ENCODE results near the gene PRKAG3.

The PRKAG3 gene

DNA sequence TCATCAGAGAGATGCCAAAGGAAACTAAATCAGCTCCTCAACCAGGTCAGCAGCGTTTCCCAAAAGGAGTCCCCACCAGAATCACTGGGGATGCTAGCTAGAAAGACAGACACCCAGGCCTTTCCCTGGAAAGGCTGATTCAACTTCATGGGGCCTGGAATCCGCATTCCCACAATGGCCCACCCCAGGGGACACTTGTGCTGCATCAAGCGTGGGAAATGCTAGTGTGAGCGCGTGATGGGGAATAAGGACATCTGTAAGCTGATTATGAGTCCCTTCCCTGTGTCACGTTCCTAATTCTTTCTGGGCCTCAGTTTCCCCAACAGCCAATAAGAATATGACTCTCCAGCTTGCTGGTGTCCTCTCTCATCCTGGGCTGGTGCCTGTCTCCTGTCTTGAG lies 46.9 kb upstream of the PRKAG3 start:
- TF ChIP-seq SIN3A (IDR thresholded peaks at IDR 0.05; ENCODE audit: borderline replicate concordance, insufficient read depth, low read length): no peak
- no peak for TF ChIP-seq FOXP2 (optimal IDR thresholded peaks at IDR 0.05; ENCODE audit: borderline replicate concordance, extremely low read depth, extremely low read length, insufficient read depth)
- TF ChIP-seq POLR2AphosphoS5 (IDR thresholded peaks at IDR 0.05; ENCODE audit: low read depth, low read length): no peak
- TF ChIP-seq, protein P1, sequence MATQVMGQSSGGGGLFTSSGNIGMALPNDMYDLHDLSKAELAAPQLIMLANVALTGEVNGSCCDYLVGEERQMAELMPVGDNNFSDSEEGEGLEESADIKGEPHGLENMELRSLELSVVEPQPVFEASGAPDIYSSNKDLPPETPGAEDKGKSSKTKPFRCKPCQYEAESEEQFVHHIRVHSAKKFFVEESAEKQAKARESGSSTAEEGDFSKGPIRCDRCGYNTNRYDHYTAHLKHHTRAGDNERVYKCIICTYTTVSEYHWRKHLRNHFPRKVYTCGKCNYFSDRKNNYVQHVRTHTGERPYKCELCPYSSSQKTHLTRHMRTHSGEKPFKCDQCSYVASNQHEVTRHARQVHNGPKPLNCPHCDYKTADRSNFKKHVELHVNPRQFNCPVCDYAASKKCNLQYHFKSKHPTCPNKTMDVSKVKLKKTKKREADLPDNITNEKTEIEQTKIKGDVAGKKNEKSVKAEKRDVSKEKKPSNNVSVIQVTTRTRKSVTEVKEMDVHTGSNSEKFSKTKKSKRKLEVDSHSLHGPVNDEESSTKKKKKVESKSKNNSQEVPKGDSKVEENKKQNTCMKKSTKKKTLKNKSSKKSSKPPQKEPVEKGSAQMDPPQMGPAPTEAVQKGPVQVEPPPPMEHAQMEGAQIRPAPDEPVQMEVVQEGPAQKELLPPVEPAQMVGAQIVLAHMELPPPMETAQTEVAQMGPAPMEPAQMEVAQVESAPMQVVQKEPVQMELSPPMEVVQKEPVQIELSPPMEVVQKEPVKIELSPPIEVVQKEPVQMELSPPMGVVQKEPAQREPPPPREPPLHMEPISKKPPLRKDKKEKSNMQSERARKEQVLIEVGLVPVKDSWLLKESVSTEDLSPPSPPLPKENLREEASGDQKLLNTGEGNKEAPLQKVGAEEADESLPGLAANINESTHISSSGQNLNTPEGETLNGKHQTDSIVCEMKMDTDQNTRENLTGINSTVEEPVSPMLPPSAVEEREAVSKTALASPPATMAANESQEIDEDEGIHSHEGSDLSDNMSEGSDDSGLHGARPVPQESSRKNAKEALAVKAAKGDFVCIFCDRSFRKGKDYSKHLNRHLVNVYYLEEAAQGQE (IDR thresholded peaks at IDR 0.05; ENCODE audit: insufficient read depth in 1 of 2, low read depth in 2 of 2, low read length in 2 of 2): no peak
- TF ChIP-seq TAF1 (IDR thresholded peaks at IDR 0.05; ENCODE audit: borderline replicate concordance, insufficient read depth, low read length): no peak

DNA sequence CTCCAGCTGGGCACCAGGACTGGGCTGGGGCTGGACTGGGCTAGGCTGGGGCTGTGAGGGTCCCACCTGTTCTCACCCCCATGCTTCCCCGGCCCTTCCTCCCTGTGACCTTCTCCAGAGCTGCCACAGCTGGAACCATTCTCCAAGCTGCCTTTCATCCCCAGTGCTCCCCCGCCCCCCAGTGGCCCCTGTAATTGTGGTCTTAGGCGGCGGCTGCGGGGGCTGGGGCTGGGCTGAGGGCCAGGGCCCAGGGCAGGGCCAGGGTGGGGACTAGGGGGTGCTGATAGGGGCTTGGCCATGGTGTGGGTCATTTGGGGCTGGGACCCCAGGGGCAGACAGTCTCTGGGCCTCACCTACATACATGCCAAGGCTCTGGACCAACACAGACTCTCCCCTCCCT lies 46.3 kb upstream of the PRKAG3 start:
- no peak for TF ChIP-seq FOXP2 (optimal IDR thresholded peaks at IDR 0.05; ENCODE audit: borderline replicate concordance, extremely low read depth, extremely low read length, insufficient read depth)
- TF ChIP-seq POLR2AphosphoS5 (IDR thresholded peaks at IDR 0.05; ENCODE audit: low read depth, low read length): no peak
- no peak for TF ChIP-seq TAF1 (IDR thresholded peaks at IDR 0.05; ENCODE audit: borderline replicate concordance, insufficient read depth, low read length)
- TF ChIP-seq SIN3A (IDR thresholded peaks at IDR 0.05; ENCODE audit: borderline replicate concordance, insufficient read depth, low read length): no peak
- TF ChIP-seq, protein P1 (IDR thresholded peaks at IDR 0.05; ENCODE audit: insufficient read depth in 1 of 2, low read depth in 2 of 2, low read length in 2 of 2): no peak

DNA sequence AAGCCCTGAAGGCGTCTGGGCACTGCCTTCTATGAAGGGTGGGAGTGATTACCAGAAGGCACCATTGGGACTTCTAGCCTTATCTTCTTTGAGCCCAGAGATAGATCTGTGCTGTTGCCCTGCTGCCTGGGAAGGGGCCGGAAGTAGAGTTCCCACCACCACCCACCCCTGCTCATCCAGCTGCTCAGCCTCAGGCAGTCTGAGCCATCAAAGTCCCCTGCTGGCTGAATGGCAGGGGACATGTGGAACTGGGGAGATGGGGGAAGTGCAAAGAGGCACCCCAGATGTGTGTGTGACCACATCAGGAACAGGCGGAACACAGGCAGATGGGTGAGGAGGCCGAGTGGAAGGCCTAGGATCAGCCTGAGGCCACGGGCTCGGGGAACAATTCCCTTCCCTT lies 45.7 kb upstream of the PRKAG3 start:
- TF ChIP-seq FOXP2 (optimal IDR thresholded peaks at IDR 0.05; ENCODE audit: borderline replicate concordance, extremely low read depth, extremely low read length, insufficient read depth) (no peak), SIN3A (IDR thresholded peaks at IDR 0.05; ENCODE audit: borderline replicate concordance, insufficient read depth, low read length) (no peak), TAF1 (IDR thresholded peaks at IDR 0.05; ENCODE audit: borderline replicate concordance, insufficient read depth, low read length) (no peak), POLR2AphosphoS5 (IDR thresholded peaks at IDR 0.05; ENCODE audit: low read depth, low read length) (no peak)
- TF ChIP-seq, protein P1 (IDR thresholded peaks at IDR 0.05; ENCODE audit: insufficient read depth in 1 of 2, low read depth in 2 of 2, low read length in 2 of 2): no peak

DNA sequence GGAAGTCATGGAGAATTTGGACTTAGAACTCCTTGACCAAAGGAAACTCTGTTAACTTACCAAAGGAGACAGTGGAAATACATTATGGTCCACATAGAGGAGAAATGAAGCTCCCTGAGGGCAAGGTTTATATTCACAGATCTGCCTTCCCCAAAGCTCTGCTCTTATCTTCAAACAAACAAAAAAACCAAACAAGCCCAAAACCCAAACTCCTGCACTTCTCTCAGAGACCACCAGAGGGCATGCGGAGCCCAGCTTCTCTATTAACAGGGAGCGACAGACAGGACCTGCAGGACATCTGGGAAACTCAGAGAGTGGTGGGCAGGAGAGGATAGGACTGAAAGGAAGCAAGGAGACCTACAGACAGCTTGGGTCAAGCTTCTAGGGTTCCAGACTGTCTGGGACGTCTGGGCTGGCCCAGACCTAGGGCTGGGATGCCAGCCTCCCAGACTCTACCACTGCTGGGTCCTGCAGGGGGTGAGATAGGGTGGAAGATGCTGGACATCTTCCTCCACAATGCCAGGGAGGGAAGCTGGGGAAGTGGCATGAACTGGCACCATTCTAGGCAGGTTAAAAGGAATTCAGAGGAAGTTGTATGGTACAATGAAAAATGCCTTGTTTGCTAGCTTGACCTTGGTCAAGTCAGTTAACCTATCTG lies 45.1 kb upstream of the PRKAG3 start:
- TF ChIP-seq POLR2AphosphoS5 (IDR thresholded peaks at IDR 0.05; ENCODE audit: low read depth, low read length): no peak
- TF ChIP-seq FOXP2 (optimal IDR thresholded peaks at IDR 0.05; ENCODE audit: borderline replicate concordance, extremely low read depth, extremely low read length, insufficient read depth): no peak
- no peak for TF ChIP-seq SIN3A (IDR thresholded peaks at IDR 0.05; ENCODE audit: borderline replicate concordance, insufficient read depth, low read length)
- TF ChIP-seq TAF1 (IDR thresholded peaks at IDR 0.05; ENCODE audit: borderline replicate concordance, insufficient read depth, low read length): no peak
- TF ChIP-seq, protein P1 (IDR thresholded peaks at IDR 0.05; ENCODE audit: insufficient read depth in 1 of 2, low read depth in 2 of 2, low read length in 2 of 2): no peak
